Rectal smooth muscle tissue (tissue), 1 donor: ENCODE data around the gene ZNF738.
"Not testable (repeated sequence)": the region's sequence is repeated elsewhere in the genome, so short reads cannot be mapped to it uniquely, and the experiment has no call there.

ENCODE experiments used
- H3K27ac ChIP-seq: one replicate; pipeline ENCODE4 v1.7.0; 2013; ENCODE audit warnings: low read depth, low read length, inconsistent platforms
- H3K27me3 ChIP-seq: one replicate; pipeline ENCODE4 v1.7.0; 2013; ENCODE audit warnings: low read length; ENCODE audit not compliant: control insufficient read depth, insufficient read depth
- H3K36me3 ChIP-seq: one replicate; pipeline ENCODE4 v1.7.0; 2013; ENCODE audit warnings: low read length; ENCODE audit not compliant: control insufficient read depth, insufficient read depth
- H3K4me1 ChIP-seq: one replicate; pipeline ENCODE4 v1.7.0; 2013; ENCODE audit warnings: low read length; ENCODE audit not compliant: control insufficient read depth, insufficient read depth
- H3K4me3 ChIP-seq: one replicate; pipeline ENCODE4 v1.7.0; 2013; ENCODE audit warnings: low read length
- H3K9ac ChIP-seq: one replicate; pipeline ENCODE4 v1.7.0; 2013; ENCODE audit warnings: low read length

Gene ZNF738

GRCh38 chr19:21358768-21359451 lies at the start of gene ZNF738:
TSS of gene ZNF738 (plus strand) at chr19:21359000. CDS start at chr19:21359141, 141 bp downstream.
- H3K27me3 ChIP-seq: no peaks in the 10 kb centered on the region
- H3K9ac ChIP-seq: peak within 1 kb of the TSS; percentile 94
- H3K36me3 ChIP-seq: peaks cover 3% of the 10 kb centered on the region
- peak within 1 kb of the TSS; percentile 85 for H3K27ac ChIP-seq
- H3K4me1 ChIP-seq: no peaks in the 10 kb centered on the region
- H3K4me3 ChIP-seq: peak within 1 kb of the TSS; percentile 88

- not testable (repeated sequence) for H3K27me3 ChIP-seq, H3K27ac ChIP-seq, H3K9ac ChIP-seq, H3K36me3 ChIP-seq, H3K4me1 ChIP-seq, H3K4me3 ChIP-seq
Observed at GRCh38 chr19:21312807-21313206, 46.0 kb upstream of the ZNF738 start.

GRCh38 chr19:21314676-21315075 lies 44.1 kb upstream of the ZNF738 start:
- Histone ChIP-seq H3K27me3 (no peaks in the 10 kb centered on the region), H3K27ac (peak overlapping the region; percentile 68), H3K9ac (no peak overlapping the region)

GRCh38 chr19:21317821-21318220 lies 41.0 kb upstream of the ZNF738 start:
- peaks cover 8% of the 10 kb centered on the region for H3K4me1 ChIP-seq
- peaks cover 2% of the 10 kb centered on the region for H3K36me3 ChIP-seq
- no peaks in the 10 kb centered on the region for H3K27me3 ChIP-seq
- H3K9ac ChIP-seq: no peak overlapping the region
- no peak overlapping the region for H3K4me3 ChIP-seq
- H3K27ac ChIP-seq: no peak overlapping the region

More at GRCh38 chr19:21314676-21315075, 44.1 kb upstream of the ZNF738 start:
- peaks cover 2% of the 10 kb centered on the region for H3K36me3 ChIP-seq
- no peak overlapping the region for H3K4me3 ChIP-seq
- peaks cover 8% of the 10 kb centered on the region for H3K4me1 ChIP-seq

GRCh38 chr19:21321134-21321533 lies 37.7 kb upstream of the ZNF738 start:
- H3K27ac ChIP-seq: no peak overlapping the region
- no peak overlapping the region for H3K9ac ChIP-seq
- no peaks in the 10 kb centered on the region for H3K27me3 ChIP-seq
- peaks cover 2% of the 10 kb centered on the region for H3K4me1 ChIP-seq
- no peak overlapping the region for H3K4me3 ChIP-seq
- H3K36me3 ChIP-seq: no peaks in the 10 kb centered on the region

- no peaks in the 10 kb centered on the region for H3K27me3 ChIP-seq
- H3K9ac ChIP-seq: no peak overlapping the region
- H3K4me1 ChIP-seq: peaks cover 2% of the 10 kb centered on the region
- H3K36me3 ChIP-seq: no peaks in the 10 kb centered on the region
- H3K27ac ChIP-seq: no peak overlapping the region
- no peak overlapping the region for H3K4me3 ChIP-seq
Observed at GRCh38 chr19:21321996-21322395, 36.8 kb upstream of the ZNF738 start.

- H3K27me3 ChIP-seq: no peaks in the 10 kb centered on the region
- no peak overlapping the region for H3K4me3 ChIP-seq
- H3K9ac ChIP-seq: no peak overlapping the region
- no peaks in the 10 kb centered on the region for H3K36me3 ChIP-seq
- H3K27ac ChIP-seq: no peak overlapping the region
- H3K4me1 ChIP-seq: peaks cover 1% of the 10 kb centered on the region
Observed at GRCh38 chr19:21322528-21322927, 36.3 kb upstream of the ZNF738 start.

- no peak overlapping the region for H3K4me3 ChIP-seq
- H3K27me3 ChIP-seq: no peaks in the 10 kb centered on the region
- no peaks in the 10 kb centered on the region for H3K36me3 ChIP-seq
- no peak overlapping the region for H3K9ac ChIP-seq
- no peak overlapping the region for H3K27ac ChIP-seq
- no peaks in the 10 kb centered on the region for H3K4me1 ChIP-seq
Observed at GRCh38 chr19:21323000-21323399, 35.8 kb upstream of the ZNF738 start.

- H3K27me3 ChIP-seq: no peaks in the 10 kb centered on the region
- H3K27ac ChIP-seq: no peak overlapping the region
- peaks cover 4% of the 10 kb centered on the region for H3K4me1 ChIP-seq
- H3K36me3 ChIP-seq: no peaks in the 10 kb centered on the region
- no peak overlapping the region for H3K9ac ChIP-seq
- H3K4me3 ChIP-seq: no peak overlapping the region
Observed at GRCh38 chr19:21326169-21326568, 32.6 kb upstream of the ZNF738 start.

- H3K4me3 ChIP-seq: peak overlapping the region; percentile 79
- no peaks in the 10 kb centered on the region for H3K27me3 ChIP-seq
- no peaks in the 10 kb centered on the region for H3K36me3 ChIP-seq
- peaks cover 4% of the 10 kb centered on the region for H3K4me1 ChIP-seq
- peak overlapping the region; percentile 93 for H3K27ac ChIP-seq
- H3K9ac ChIP-seq: peak overlapping the region; percentile 82
Observed at GRCh38 chr19:21328406-21328805, 30.4 kb upstream of the ZNF738 start.

GRCh38 chr19:21328885-21329605 lies 29.8 kb upstream of the ZNF738 start, which contains the start of gene ZNF708:
TSS of gene ZNF708 (minus strand) at chr19:21329410. CDS start at chr19:21329212, 198 bp downstream.
- peak within 1 kb of the TSS; percentile 93 for H3K27ac ChIP-seq
- no peaks in the 10 kb centered on the region for H3K27me3 ChIP-seq
- peaks cover 4% of the 10 kb centered on the region for H3K4me1 ChIP-seq
- peak within 1 kb of the TSS; percentile 79 for H3K4me3 ChIP-seq
- H3K36me3 ChIP-seq: no peaks in the 10 kb centered on the region
- peak within 1 kb of the TSS; percentile 82 for H3K9ac ChIP-seq

GRCh38 chr19:21335721-21336120 lies 23.1 kb upstream of the ZNF738 start:
- Histone ChIP-seq H3K27ac (no peak overlapping the region), H3K27me3 (no peaks in the 10 kb centered on the region)

More at GRCh38 chr19:21335721-21336120, 23.1 kb upstream of the ZNF738 start:
- H3K9ac ChIP-seq: no peak overlapping the region
- no peaks in the 10 kb centered on the region for H3K36me3 ChIP-seq
- no peaks in the 10 kb centered on the region for H3K4me1 ChIP-seq
- no peak overlapping the region for H3K4me3 ChIP-seq
